Lower leg skin (tissue), 4 donors: ENCODE data around the gene DICER1. TPM values are rescaled to one million over a fixed set of nuclear protein-coding genes. Genes with fewer than 3 reads are reported as not detected.
"Not testable (repeated sequence)": the region's sequence is repeated elsewhere in the genome, so short reads cannot be mapped to it uniquely, and the experiment has no call there.

Experiments
- DNase-seq, 2 donors: peaks; one replicate each; pipeline ENCODE4 v3.0.0-alpha.2; 2019; ENCODE audit warnings: low spot score in 2 of 2
- H3K4me3 ChIP-seq: fragments of 200-600 bp; sonication (generic); 2 replicates; pipeline ENCODE4 v1.5.1; 2017; ENCODE audit warnings: mild to moderate bottlenecking, low read depth; ENCODE audit not compliant: poor library complexity, severe bottlenecking
- POLR2A ChIP-seq, 2 donors: fragments of 450-650 bp; IDR thresholded peaks; one replicate each; pipeline ENCODE4 v1.6.1; 2016 to 2017; ENCODE audit warnings: antibody characterized with exemption in 2 of 2, mild to moderate bottlenecking in 1 of 2, moderate library complexity in 1 of 2
- WGBS, 2 donors: methylation state at CpG; one replicate each; pipeline ENCODE4 v1.1.5; 2018; 5-methylcytosine and 5-hydroxymethylcytosine counted together
- intact Hi-C: fragments of 100-400 bp; cut with DNase I; formaldehyde crosslinking; loops from one replicate; pipeline ENCODE4 v1.15.0; 2023; ENCODE audit warnings: low total_unique reads
- total RNA-seq, 4 donors: library from RNA; depleted of rRNA; stranded (reverse); fragments of >200 nt; gene quantifications; one replicate each; pipeline ENCODE4 v1.1.0, GENCODE V29; 2016
- TF ChIP-seq, protein P1 (sequence below), 3 donors: fragments of 450-650 bp; IDR thresholded peaks; one replicate each; pipeline ENCODE4 v1.5.1; 2016; ENCODE audit warnings: antibody characterized with exemption in 3 of 3, mild to moderate bottlenecking in 3 of 3, moderate library complexity in 2 of 3

Gene DICER1
- total RNA-seq, 4 donors from 2014 or later: 32.8 to 70.4 (median 45.0) TPM

DNA sequence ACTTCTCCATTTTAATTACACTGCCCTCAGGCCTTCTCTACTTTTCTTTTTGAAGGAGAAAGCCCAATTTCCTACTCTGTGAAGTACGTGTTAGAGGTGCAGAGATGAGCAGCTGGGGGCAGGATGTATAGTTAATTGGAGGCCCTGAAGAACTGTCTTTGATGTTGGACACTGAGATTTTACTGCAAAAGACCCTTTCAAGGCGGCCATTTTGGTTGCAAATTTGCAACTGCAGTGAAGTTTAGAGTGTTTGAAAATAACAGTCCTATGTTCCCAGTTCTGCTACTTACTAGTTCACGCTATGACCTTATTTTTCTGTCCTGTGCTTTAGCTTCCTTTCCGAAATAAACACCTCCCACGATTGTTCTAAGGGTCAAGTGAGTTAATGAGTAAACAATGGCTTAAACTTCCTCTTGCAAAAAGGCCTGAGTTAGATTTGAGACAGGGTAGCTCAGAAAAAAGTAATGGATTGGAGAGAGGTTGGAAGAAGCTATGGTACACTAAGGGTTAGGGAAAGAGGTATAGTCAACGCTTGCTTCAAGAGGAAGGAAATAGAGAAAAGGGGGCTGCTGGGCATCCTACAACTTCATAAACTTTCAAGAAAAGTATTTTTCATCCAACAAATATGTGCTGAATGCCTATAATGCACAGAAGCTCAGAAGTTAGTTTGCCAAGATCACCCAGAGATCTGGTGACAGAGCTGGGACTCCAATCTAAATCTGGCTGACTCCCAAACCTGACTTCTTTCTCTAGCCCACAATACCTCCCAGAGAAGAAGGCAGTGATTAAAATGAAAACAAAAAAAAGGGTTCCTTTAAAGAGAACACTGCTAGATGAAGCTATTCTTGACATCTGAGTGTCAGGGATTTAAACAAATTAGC, 26.4 kb upstream of the DICER1 start:
- intact Hi-C loops: no loop called here
- DNase-seq: no peak
- no peak for TF ChIP-seq POLR2A (IDR thresholded peaks at IDR 0.05)
- TF ChIP-seq, protein P1, sequence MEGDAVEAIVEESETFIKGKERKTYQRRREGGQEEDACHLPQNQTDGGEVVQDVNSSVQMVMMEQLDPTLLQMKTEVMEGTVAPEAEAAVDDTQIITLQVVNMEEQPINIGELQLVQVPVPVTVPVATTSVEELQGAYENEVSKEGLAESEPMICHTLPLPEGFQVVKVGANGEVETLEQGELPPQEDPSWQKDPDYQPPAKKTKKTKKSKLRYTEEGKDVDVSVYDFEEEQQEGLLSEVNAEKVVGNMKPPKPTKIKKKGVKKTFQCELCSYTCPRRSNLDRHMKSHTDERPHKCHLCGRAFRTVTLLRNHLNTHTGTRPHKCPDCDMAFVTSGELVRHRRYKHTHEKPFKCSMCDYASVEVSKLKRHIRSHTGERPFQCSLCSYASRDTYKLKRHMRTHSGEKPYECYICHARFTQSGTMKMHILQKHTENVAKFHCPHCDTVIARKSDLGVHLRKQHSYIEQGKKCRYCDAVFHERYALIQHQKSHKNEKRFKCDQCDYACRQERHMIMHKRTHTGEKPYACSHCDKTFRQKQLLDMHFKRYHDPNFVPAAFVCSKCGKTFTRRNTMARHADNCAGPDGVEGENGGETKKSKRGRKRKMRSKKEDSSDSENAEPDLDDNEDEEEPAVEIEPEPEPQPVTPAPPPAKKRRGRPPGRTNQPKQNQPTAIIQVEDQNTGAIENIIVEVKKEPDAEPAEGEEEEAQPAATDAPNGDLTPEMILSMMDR (IDR thresholded peaks at IDR 0.05): no peak
- 73 to 75% methylated on average over 6 of the region's 6 CpGs for WGBS, 2 donors
- H3K4me3 ChIP-seq: no peak overlapping the region

DNA sequence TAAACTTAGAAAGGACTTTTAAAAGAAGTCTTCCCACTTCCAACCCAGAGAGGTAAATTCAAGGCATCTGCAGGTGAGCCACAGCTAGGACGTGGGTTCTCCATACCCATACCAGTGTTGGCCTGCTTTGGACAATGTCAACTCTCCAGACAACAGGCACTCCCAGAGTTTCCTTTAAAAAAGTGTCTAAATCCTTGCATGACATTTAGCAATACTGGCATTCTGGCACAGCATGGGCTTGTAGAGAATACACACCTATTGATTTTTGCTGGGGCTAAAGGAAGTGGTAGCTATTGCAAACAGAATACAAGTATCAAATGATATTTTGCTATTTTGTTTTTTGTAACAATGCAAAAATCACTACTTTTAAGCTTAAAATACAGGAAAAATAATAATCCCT, 25.8 kb upstream of the DICER1 start:
- WGBS, 2 donors: 80 to 100% methylated on average over 1 of the region's 1 CpG
- intact Hi-C loops: no loop called here
- no peak for DNase-seq
- TF ChIP-seq, protein P1 (IDR thresholded peaks at IDR 0.05): no peak
- TF ChIP-seq POLR2A (IDR thresholded peaks at IDR 0.05): no peak
- H3K4me3 ChIP-seq: no peak overlapping the region

DNA sequence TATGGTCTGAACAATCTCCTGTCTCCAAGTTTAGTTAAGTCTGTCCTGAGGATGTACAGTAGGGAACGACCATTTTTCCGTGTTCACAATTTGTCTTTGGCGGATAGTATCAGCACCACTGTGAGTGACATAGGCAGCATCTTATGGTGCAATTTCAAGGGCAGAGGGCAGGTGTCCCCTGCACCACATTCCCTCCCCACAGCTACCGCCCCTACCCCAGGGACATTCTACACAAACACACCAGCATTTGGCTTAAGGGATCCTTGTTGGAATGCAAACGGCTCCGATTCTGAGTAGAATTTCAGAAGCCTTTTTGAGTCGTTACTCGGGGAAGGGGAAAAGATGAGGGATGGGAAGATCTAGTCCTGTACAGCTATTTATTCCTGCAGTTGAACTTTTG, 25.1 kb upstream of the DICER1 start:
- WGBS, 2 donors: 78 to 80% methylated on average over 8 of the region's 8 CpGs
- TF ChIP-seq POLR2A (IDR thresholded peaks at IDR 0.05): no peak
- TF ChIP-seq, protein P1 (IDR thresholded peaks at IDR 0.05): no peak
- H3K4me3 ChIP-seq: no peak overlapping the region
- no peak for DNase-seq
- intact Hi-C loops: no loop called here

DNA sequence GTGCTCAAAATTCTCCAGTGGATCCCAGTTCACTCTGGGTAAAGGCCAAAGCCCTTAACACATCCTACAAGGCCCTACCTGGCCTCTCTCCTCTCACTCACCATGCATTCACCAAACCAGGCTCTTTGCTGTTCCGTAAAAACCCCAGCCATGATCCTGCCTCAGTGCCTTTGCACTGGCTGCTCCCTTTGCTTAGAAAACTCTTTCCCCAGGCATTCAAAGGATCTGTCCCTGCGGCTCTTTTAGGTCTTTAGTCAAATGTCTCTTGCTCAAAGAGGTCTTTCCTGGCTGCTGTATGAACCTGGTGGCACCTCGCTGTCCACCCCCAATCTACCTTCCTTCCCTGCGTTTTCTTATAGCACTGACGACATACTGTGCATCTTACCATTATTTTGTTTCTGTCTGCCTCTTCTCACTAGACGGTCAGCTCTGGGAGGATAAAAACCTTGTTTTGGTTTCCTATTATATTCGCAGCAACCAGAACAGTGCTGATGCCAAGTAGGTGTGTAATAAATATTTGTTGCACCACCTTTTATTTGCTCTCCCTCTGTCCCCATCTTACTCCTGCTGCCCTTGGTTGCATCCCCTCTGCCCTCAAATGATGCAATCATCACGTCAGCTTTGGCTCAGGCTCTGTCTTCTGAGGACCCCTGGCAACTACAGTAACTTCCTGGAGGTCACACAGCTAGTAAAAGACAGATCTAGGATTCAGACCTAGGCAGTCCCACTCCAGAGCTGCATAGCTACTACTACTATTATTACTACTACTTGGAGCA, 23.8 kb upstream of the DICER1 start:
- H3K4me3 ChIP-seq: no peak overlapping the region
- intact Hi-C loops: no loop called here
- DNase-seq: no peak
- 87% methylated on average over 8 of the region's 8 CpGs for WGBS, 2 donors
- TF ChIP-seq, protein P1 (IDR thresholded peaks at IDR 0.05): no peak
- TF ChIP-seq POLR2A (IDR thresholded peaks at IDR 0.05): no peak

DNA sequence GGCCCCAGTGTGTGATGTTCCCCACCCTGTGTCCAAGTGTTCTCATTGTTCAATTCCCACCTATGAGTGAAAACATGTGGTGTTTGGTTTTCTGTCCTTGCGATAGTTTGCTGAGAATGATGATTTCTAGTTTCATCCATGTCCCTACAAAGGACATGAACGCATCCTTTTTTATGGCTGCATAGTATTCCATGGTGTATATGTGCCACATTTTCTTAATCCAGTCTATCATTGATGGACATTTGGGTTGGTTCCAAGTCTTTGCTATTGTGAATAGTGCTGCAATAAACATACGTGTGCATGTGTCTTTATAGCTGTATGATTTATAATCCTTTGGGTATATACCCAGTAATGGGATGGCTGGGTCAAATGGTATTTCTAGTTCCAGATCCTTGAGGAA, 18.3 kb upstream of the DICER1 start:
- WGBS, 2 donors: 93 to 97% methylated on average over 3 of the region's 3 CpGs

DNA sequence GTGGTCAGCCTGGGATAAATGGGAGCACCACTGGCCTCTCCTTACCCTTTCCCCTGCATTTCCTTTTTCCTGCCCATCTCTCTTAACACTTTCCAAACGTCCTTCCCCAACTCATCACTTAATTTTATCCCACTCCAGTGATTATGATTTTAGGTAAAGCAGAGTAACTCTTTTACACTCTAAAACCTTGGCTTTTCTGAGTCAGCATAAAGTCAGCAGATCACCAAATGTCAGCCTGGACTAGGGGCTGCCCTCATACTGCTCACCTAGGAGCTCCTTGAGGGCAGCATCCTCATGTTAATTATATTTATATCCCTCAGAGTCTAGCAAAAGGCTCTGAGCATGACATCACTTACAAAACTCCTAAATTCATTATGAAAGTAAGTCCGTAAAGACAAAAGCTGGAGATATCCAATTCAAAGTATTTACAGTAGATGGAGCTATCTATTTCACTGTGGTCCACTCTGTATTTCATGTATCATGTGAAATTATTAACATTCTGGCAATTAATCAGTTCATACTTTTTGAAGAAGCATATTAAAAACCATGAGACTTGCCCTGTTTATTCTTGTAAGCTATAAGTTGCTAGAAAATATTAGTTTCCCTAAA, 17.0 kb upstream of the DICER1 start:
- intact Hi-C loops: no loop called here
- WGBS, 2 donors: 20 to 50% methylated on average over 2 of the region's 2 CpGs
- DNase-seq: no peak
- no peak for TF ChIP-seq POLR2A (IDR thresholded peaks at IDR 0.05)
- TF ChIP-seq, protein P1 (IDR thresholded peaks at IDR 0.05): no peak
- no peak overlapping the region for H3K4me3 ChIP-seq

More for the DNA sequence above, 18.3 kb upstream of the DICER1 start:
- H3K4me3 ChIP-seq, DNase-seq, intact Hi-C loops: not testable (repeated sequence)
